HFFc6 (cell line): ENCODE measurements around the gene GOLGA7B. TPM values are rescaled to one million over a fixed set of nuclear protein-coding genes. Genes with fewer than 3 reads are reported as not detected.

Source experiments
- DNase-seq: peaks from one replicate; pipeline ENCODE4 v3.0.0-alpha.2; 2018
- H3K27ac Mint-ChIP-seq: 2 replicates; pipeline ENCODE4 v1.8.0; 2020; ENCODE audit warnings: mild to moderate bottlenecking, mixed read lengths
- H3K27me3 Mint-ChIP-seq: 2 replicates; pipeline ENCODE4 v1.8.0; 2021; ENCODE audit warnings: mild to moderate bottlenecking, moderate library complexity, mixed read lengths; ENCODE audit not compliant: insufficient read depth
- H3K36me3 Mint-ChIP-seq: 2 replicates; pipeline ENCODE4 v1.8.0; 2021; ENCODE audit warnings: low read depth, mixed read lengths
- H3K4me1 Mint-ChIP-seq: 2 replicates; pipeline ENCODE4 v1.8.0; 2020; ENCODE audit warnings: low read depth, mixed read lengths
- H3K4me3 Mint-ChIP-seq: 2 replicates; pipeline ENCODE4 v1.8.0; 2020; ENCODE audit warnings: mild to moderate bottlenecking, moderate library complexity, mixed read lengths
- H3K9me3 Mint-ChIP-seq: 2 replicates; pipeline ENCODE4 v1.8.0; 2020; ENCODE audit warnings: mild to moderate bottlenecking, mixed read lengths
- CTCF ChIP-seq: fragments of 200-600 bp; sonication (generic); IDR thresholded peaks from 2 replicates; pipeline ENCODE4 v1.5.0; 2021; ENCODE audit warnings: antibody characterized with exemption, mild to moderate bottlenecking
- total RNA-seq, 6 experiments: library from RNA; stranded (reverse); fragmentation: NEBNext Ultra II Directional; extraction: Animal tissue kit (Norgen Biotek cat#: 25700); gene quantifications; 2 replicates in 1 of 6; 3 replicates in 5 of 6; pipeline ENCODE4 v1.2.3, GENCODE V29; 2021

Gene GOLGA7B
- total RNA-seq, 6 experiments from 2014 or later = not detected

GRCh38 chr10:97869091-97870042, 19.7 kb downstream of the GOLGA7B start:
- H3K27ac Mint-ChIP-seq = no peak overlapping the region
- H3K9me3 Mint-ChIP-seq = no peaks in the 10 kb centered on the region

DNA sequence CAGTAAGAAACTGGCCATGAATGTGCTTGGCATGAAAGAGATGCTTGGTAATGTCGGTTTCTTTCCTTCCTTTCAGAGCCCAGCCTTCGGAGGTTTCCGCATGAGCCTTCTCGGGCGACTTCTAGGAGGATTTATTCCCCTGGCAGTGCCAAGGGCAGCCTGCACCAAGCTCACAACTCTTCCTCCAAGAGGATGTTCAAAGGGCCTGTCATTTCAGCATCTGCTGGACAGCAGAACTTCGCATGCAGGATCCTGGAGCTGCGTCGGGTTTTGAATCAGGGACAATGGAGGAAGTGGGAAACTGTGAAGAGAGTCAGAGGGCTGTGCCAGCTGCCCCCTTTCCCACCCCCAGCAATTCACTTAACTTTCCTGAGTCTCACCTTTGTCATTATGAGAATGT, 21.3 kb downstream of the GOLGA7B start:
- TF ChIP-seq CTCF = no peak
- no peaks in the 10 kb centered on the region for H3K9me3 Mint-ChIP-seq
- H3K4me1 Mint-ChIP-seq = peaks cover 7% of the 10 kb centered on the region; the same call in 1 of the 2 replicates
- no peak for DNase-seq
- no peak overlapping the region for H3K4me3 Mint-ChIP-seq
- H3K27ac Mint-ChIP-seq = no peak overlapping the region
- H3K36me3 Mint-ChIP-seq = no peaks in the 10 kb centered on the region
- peaks cover 38% of the 10 kb centered on the region for H3K27me3 Mint-ChIP-seq

More at GRCh38 chr10:97869091-97870042, 19.7 kb downstream of the GOLGA7B start:
- Mint-ChIP-seq H3K4me3 (no peak overlapping the region), H3K4me1 (peaks cover 7% of the 10 kb centered on the region; the same call in 1 of the 2 replicates), H3K36me3 (no peaks in the 10 kb centered on the region), H3K27me3 (peaks cover 37% of the 10 kb centered on the region)
- DNase-seq = peak; percentile 91
- peak; percentile 84 for TF ChIP-seq CTCF

- Mint-ChIP-seq H3K27ac (no peak overlapping the region), H3K27me3 (peaks cover 41% of the 10 kb centered on the region), H3K4me3 (no peak overlapping the region), H3K9me3 (no peaks in the 10 kb centered on the region), H3K4me1 (peaks cover 7% of the 10 kb centered on the region; the same call in 1 of the 2 replicates), H3K36me3 (no peaks in the 10 kb centered on the region)
- no peak for DNase-seq
- TF ChIP-seq CTCF = no peak
These were observed 23.9 kb downstream of the GOLGA7B start for GRCh38 chr10:97873569-97873968.

DNA sequence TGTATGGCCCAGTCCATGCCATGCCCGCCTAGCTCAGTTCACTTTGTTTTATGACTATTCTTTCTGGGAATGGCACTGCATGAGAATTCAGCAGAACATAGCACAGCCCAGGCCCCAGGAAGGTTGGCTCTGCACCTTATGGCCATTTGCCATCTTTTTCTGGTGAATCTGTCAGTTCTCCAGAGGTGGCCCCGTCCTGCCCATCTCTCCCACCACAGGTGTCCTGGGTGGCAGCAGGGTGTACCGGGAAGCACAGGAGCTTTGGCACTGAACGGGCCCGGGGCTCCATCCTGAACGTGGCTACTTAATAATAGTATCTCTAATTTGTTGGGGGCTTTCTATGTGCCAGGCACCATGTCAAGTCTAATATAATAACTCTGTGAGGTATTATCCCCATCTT, 24.7 kb downstream of the GOLGA7B start:
- Mint-ChIP-seq H3K27me3 (peaks cover 43% of the 10 kb centered on the region), H3K4me3 (no peak overlapping the region), H3K27ac (no peak overlapping the region), H3K4me1 (no peaks in the 10 kb centered on the region; the same call in 1 of the 2 replicates), H3K9me3 (no peaks in the 10 kb centered on the region), H3K36me3 (no peaks in the 10 kb centered on the region)
- no peak for DNase-seq
- TF ChIP-seq CTCF = no peak

DNA sequence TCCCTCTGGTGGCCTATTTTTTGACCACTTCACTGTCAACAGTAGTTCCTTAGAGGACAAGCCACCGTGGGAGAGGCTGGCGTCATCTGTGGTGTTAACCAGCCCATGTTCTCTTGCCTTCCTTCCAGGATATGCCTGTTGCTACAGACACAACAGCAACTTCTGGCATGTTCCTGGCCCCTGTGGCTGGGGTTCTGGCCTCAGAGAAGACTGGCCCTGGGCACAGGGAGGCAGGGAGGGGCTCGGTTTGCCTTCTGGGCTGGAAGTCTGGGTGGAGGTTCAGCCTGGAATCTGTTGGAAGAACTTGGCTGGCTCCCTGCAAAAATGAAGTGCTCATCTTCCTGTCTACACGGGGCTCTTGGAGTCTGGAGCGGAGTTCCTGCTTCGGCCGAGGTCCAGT, 25.7 kb downstream of the GOLGA7B start:
- no peak overlapping the region for H3K27ac Mint-ChIP-seq

More for the DNA sequence above, 25.7 kb downstream of the GOLGA7B start:
- Mint-ChIP-seq H3K9me3 (no peaks in the 10 kb centered on the region), H3K36me3 (no peaks in the 10 kb centered on the region), H3K27me3 (peaks cover 43% of the 10 kb centered on the region), H3K4me3 (no peak overlapping the region), H3K4me1 (no peaks in the 10 kb centered on the region)
- TF ChIP-seq CTCF = no peak
- DNase-seq = no peak
